Spleen (tissue), 11 donors: ENCODE results near the gene SCIN. TPM values are rescaled to one million over a fixed set of nuclear protein-coding genes. Genes with fewer than 3 reads are reported as not detected.
A peak's percentile ranks its signal among the peaks of the same experiment; 100 is the strongest.

ENCODE experiments used
- DNase-seq: peaks from one replicate; pipeline ENCODE4 v3.0.0-alpha.2; 2020
- H3K27ac ChIP-seq, 8 donors: fragments of 200-600 bp; sonication (generic) in 7 of 8; 1 replicate in 4 of 8; 2 replicates in 4 of 8; pipeline versions ENCODE4 v1.5.0 to v1.8.0; 2016 to 2021; ENCODE audit warnings: inconsistent platforms in 4 of 8, mild to moderate bottlenecking in 4 of 8, moderate library complexity in 1 of 8
- H3K27me3 ChIP-seq, 7 donors: fragments of 200-600 bp; sonication (generic) in 6 of 7; replicated peaks in 1 of 7; 1 replicate in 4 of 7; 2 replicates in 3 of 7; pipeline versions ENCODE4 v1.5.0 to v1.8.0; 2016 to 2021; ENCODE audit warnings: inconsistent platforms in 3 of 7, mild to moderate bottlenecking in 1 of 7
- H3K36me3 ChIP-seq, 6 donors: fragments of 200-600 bp; sonication (generic) in 5 of 6; 1 replicate in 4 of 6; 2 replicates in 2 of 6; pipeline versions ENCODE4 v1.5.0 to v1.8.0; 2016 to 2021; ENCODE audit warnings: inconsistent platforms in 2 of 6
- H3K4me1 ChIP-seq, 6 donors: fragments of 200-600 bp; sonication (generic) in 5 of 6; 1 replicate in 3 of 6; 2 replicates in 3 of 6; pipeline versions ENCODE4 v1.5.0 to v1.8.0; 2016 to 2021; ENCODE audit warnings: inconsistent platforms in 3 of 6
- H3K4me3 ChIP-seq, 8 donors: fragments of 200-600 bp; sonication (generic) in 7 of 8; 1 replicate in 4 of 8; 2 replicates in 4 of 8; pipeline versions ENCODE4 v1.5.0 to v1.8.0; 2016 to 2021; ENCODE audit warnings: inconsistent platforms in 4 of 8, mild to moderate bottlenecking in 4 of 8, moderate library complexity in 2 of 8
- H3K9me3 ChIP-seq, 8 donors: fragments of 200-600 bp; sonication (generic) in 7 of 8; 1 replicate in 4 of 8; 2 replicates in 4 of 8; pipeline versions ENCODE4 v1.5.0 to v1.8.0; 2016 to 2021; ENCODE audit warnings: inconsistent platforms in 4 of 8
- POLR2A ChIP-seq, 3 donors: fragments of 450-650 bp; IDR thresholded peaks; one replicate each; pipeline ENCODE4 v1.5.1; 2017; ENCODE audit warnings: antibody characterized with exemption in 3 of 3, mild to moderate bottlenecking in 1 of 3
- POLR2AphosphoS5 ChIP-seq, 3 donors: sonication (generic); formaldehyde crosslinking; IDR thresholded peaks; one replicate each; pipeline ENCODE4 v1.5.1; 2017; ENCODE audit warnings: antibody characterized with exemption in 3 of 3
- WGBS, 5 donors: extraction: QIAGEN DNeasy Blood & Tissue Kit in 3 of 5; methylation state at CpG; one replicate each; pipeline versions ENCODE4 v1.1.5 to v1.1.7; 2013 to 2018; 5-methylcytosine and 5-hydroxymethylcytosine counted together
- intact Hi-C: fragments of 100-400 bp; cut with DNase I; formaldehyde crosslinking; loops from one replicate; pipeline ENCODE4 v1.15.0; 2023; ENCODE audit warnings: low total_unique reads
- polyA plus RNA-seq, 3 donors: library from polyadenylated mRNA; stranded (reverse); fragments of 200-250 nt; gene quantifications; one replicate each; pipeline ENCODE4 v1.2.1, GENCODE V29; 2013
- total RNA-seq, 7 donors: library from RNA; depleted of rRNA in 3 of 7; stranded (reverse); fragments of >200 nt in 3 of 7; fragmentation: NEBNext Ultra II Directional in 4 of 7; extraction: Animal tissue kit (Norgen Biotek cat#: 25700) in 4 of 7; gene quantifications; one replicate each; pipeline versions ENCODE4 v1.1.0 to v1.2.1, GENCODE V29; 2016 to 2021
- TF ChIP-seq, protein P1 (sequence below), 11 experiments: fragments of 200-600 bp in 7 of 11; fragments of 450-650 bp in 4 of 11; sonication (generic) in 4 of 11; IDR thresholded peaks in 8 of 11; conservative IDR thresholded peaks in 3 of 11; 1 replicate in 7 of 11; 2 replicates in 4 of 11; pipeline versions ENCODE4 v1.4.0 to v1.8.0; 2016 to 2021; ENCODE audit warnings: antibody characterized with exemption in 11 of 11, inconsistent platforms in 4 of 11, mild to moderate bottlenecking in 1 of 11
- donor health status: healthy with polysubstance abuse.
- donor health status: DM: no; HTN: no; CAD: no; lungs with moderate emphysema.
- donor health status: DM: no; HTN: no; CAD: no.
- donor health status: Bipolar disorder and iron deficiency.
- donor health status: healthy.
- donor health status: DM: no; HTN: no; CAD: no.
- donor health status: DM: yes; HTN: yes; CAD: no.

Gene SCIN
- total and polyA plus RNA-seq, 10 donors = 0.07 to 1.4 (median 0.27) TPM; not detected in 1

DNA sequence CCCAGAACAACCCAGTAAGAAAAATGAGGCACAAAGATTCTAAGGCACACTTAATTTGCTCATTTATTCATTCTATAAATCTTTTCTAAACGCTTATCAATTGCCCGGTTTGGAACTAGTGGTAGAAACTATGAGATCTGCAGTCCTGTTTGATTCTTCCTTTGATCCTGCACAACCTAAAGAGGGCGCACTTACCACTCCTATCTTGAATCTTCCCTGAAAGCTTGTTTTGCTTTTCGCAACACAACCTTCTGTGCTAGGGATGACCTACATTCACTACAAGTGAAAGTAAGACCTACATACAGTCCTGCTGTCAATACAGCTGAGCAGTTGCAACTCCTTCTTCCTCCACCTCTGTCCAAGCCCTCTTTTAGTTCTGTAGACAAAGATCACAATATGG, 104.3 kb downstream of the SCIN start:
- Histone ChIP-seq H3K27ac (no peak overlapping the region), H3K4me1 (peaks cover 0 to 23% (median 14%) of the 10 kb centered on the region in 6 donors), H3K4me3 (no peak overlapping the region), H3K27me3 (no peaks in the 10 kb centered on the region), H3K36me3 (no peaks in the 10 kb centered on the region), H3K9me3 (peaks cover 0 to 6% (median 0%) of the 10 kb centered on the region in 8 donors)
- DNase-seq = no peak
- TF ChIP-seq POLR2A (IDR thresholded peaks at IDR 0.05) (no peak), POLR2AphosphoS5 (IDR thresholded peaks at IDR 0.05) (no peak)
- TF ChIP-seq, protein P1, sequence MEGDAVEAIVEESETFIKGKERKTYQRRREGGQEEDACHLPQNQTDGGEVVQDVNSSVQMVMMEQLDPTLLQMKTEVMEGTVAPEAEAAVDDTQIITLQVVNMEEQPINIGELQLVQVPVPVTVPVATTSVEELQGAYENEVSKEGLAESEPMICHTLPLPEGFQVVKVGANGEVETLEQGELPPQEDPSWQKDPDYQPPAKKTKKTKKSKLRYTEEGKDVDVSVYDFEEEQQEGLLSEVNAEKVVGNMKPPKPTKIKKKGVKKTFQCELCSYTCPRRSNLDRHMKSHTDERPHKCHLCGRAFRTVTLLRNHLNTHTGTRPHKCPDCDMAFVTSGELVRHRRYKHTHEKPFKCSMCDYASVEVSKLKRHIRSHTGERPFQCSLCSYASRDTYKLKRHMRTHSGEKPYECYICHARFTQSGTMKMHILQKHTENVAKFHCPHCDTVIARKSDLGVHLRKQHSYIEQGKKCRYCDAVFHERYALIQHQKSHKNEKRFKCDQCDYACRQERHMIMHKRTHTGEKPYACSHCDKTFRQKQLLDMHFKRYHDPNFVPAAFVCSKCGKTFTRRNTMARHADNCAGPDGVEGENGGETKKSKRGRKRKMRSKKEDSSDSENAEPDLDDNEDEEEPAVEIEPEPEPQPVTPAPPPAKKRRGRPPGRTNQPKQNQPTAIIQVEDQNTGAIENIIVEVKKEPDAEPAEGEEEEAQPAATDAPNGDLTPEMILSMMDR (IDR thresholded peaks at IDR 0.05 in 8 of 11, conservative IDR thresholded peaks at IDR 0.05 in 3 of 11) = peak in 7 of 11 experiments; percentile 6 to 55 (median 43)
- WGBS, 5 donors = 58 to 87% (median 80%) methylated on average over 4 of the region's 4 CpGs
- intact Hi-C loops = no loop called here

DNA sequence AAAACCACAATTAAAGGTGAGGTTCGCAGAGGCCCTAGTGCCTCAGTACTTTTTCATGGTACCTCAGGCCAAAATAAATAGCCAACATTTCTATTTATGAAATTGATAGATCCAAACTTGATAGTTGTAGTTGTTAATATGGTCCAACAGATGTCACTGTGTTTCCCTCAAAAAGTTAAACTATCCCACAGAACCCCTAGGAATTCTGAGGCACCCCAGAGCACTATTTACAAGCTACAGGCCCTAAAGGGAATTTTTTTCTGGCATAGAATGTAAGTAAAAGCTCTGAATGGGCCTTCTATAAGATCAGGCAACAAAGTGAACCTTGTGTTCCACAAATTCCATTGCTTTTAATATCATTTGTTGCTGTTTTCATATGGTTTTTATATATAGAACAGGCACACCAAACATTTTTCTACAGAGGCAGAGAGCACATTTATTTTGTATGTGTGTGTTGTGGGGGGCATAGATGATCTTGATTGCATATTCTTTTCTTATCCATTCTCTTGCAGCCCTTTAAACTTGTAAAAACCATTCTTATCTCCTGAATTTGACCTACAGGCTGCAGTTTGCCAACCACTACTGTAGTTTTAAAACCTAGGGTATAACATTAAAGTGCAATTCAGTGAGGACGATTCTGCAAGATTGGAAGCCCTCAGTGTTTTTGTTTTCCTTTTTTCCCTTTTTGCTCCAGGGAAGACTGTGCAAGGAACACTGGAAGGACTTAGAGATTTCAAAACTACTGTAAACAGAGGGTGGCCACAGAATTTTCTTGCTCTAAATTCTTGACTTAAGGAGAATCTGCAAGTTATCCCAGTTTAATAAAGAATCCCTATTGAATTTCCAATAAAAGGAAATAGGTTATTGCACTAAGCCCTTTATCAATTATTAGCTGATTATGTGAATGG, 113.4 kb downstream of the SCIN start:
- WGBS, 5 donors = 67 to 88% (median 75%) methylated on average over 2 of the region's 2 CpGs
- TF ChIP-seq, protein P1 (IDR thresholded peaks at IDR 0.05 in 8 of 11, conservative IDR thresholded peaks at IDR 0.05 in 3 of 11) = peak in 4 of 11 experiments; percentile 13 to 22 (median 16)
- TF ChIP-seq POLR2AphosphoS5 (IDR thresholded peaks at IDR 0.05) = no peak
- intact Hi-C loops = no loop called here
- peaks cover 4 to 36% (median 13%) of the 10 kb centered on the region in 6 donors for H3K4me1 ChIP-seq
- no peak overlapping the region for H3K27ac ChIP-seq
- H3K27me3 ChIP-seq = no peaks in the 10 kb centered on the region
- no peaks in the 10 kb centered on the region for H3K9me3 ChIP-seq
- no peaks in the 10 kb centered on the region for H3K36me3 ChIP-seq
- no peak for DNase-seq
- no peak overlapping the region for H3K4me3 ChIP-seq

DNA sequence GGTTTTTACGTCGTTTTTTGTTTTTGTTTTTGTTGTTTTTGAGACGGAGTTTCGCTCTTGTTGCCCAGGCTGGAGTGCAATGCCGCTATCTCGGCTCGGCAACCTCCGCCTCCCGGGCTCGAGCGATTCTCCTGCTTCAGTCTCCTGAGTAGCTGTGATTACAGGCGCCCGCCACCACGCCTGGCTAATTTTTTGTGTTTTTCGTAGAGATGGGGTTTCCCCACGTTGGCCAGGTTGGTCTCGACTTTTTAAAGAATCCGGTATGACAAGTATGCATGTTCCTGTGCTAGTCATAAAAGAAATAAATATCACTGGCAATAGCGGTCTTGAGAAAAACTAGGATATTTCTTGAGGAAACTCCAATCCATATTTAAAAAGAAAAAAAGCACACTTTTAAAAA, 114.2 kb downstream of the SCIN start:
- 81 to 90% (median 87%) methylated on average over 19 of the region's 19 CpGs for WGBS, 5 donors
- DNase-seq = no peak
- Histone ChIP-seq H3K4me1 (peaks cover 4 to 44% (median 17%) of the 10 kb centered on the region in 6 donors), H3K4me3 (no peak overlapping the region), H3K9me3 (no peaks in the 10 kb centered on the region), H3K36me3 (no peaks in the 10 kb centered on the region), H3K27me3 (no peaks in the 10 kb centered on the region), H3K27ac (peak overlapping the region in 1 of 8 donors; percentile 94)
- TF ChIP-seq, protein P1 (IDR thresholded peaks at IDR 0.05 in 8 of 11, conservative IDR thresholded peaks at IDR 0.05 in 3 of 11) = no peak
- TF ChIP-seq POLR2AphosphoS5 (IDR thresholded peaks at IDR 0.05) (no peak), POLR2A (IDR thresholded peaks at IDR 0.05) (no peak)
- intact Hi-C loops = no loop called here

DNA sequence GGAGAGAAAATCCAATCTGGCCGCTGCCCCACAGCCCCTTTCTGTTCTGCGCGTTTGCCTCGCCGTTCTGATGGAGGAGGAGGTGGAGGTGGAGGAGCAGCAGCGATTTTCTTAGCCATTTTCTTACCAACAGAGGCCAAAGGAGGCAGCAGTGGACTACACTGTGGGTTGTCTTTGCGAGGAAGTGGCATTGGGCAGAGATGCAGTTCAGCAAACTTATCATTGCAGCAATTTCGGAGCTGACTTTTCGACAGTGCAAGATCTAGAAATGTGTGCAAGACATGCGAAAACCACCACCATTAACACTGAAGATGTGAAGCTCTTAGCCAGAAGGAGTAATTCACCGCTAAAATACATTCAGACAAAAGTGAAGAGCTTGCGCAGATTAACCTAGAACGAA, 115.0 kb downstream of the SCIN start:
- Histone ChIP-seq H3K27me3 (no peaks in the 10 kb centered on the region), H3K4me1 (peaks cover 4 to 52% (median 20%) of the 10 kb centered on the region in 6 donors), H3K36me3 (no peaks in the 10 kb centered on the region), H3K9me3 (no peaks in the 10 kb centered on the region), H3K4me3 (peak overlapping the region in 2 of 8 donors; percentile 91 to 96), H3K27ac (peak overlapping the region in 7 of 8 donors; percentile 90 to 95 (median 94))
- whole genome bisulfite sequencing, 5 donors = 73 to 83% (median 78%) methylated on average over 13 of the region's 13 CpGs
- DNase-seq = no peak
- TF ChIP-seq POLR2A (IDR thresholded peaks at IDR 0.05) (no peak), POLR2AphosphoS5 (IDR thresholded peaks at IDR 0.05) (no peak)
- TF ChIP-seq, protein P1 (IDR thresholded peaks at IDR 0.05 in 8 of 11, conservative IDR thresholded peaks at IDR 0.05 in 3 of 11) = peak in 7 of 11 experiments; percentile 19 to 42 (median 27)
- intact Hi-C loops = no loop called here
